WI38 (cell line): ENCODE results near the gene TENM4.

Source experiments
- H3K4me3 ChIP-seq: 2 replicates; pipeline ENCODE4 v1.5.1; 2011; ENCODE audit warnings: low read depth, mild to moderate bottlenecking, control low read depth, low read length
- TF ChIP-seq, protein P1 (sequence below): IDR thresholded peaks from 2 replicates; pipeline ENCODE4 v1.5.1; 2012; ENCODE audit warnings: low read depth, mild to moderate bottlenecking, control low read depth, low read length

The TENM4 gene

DNA sequence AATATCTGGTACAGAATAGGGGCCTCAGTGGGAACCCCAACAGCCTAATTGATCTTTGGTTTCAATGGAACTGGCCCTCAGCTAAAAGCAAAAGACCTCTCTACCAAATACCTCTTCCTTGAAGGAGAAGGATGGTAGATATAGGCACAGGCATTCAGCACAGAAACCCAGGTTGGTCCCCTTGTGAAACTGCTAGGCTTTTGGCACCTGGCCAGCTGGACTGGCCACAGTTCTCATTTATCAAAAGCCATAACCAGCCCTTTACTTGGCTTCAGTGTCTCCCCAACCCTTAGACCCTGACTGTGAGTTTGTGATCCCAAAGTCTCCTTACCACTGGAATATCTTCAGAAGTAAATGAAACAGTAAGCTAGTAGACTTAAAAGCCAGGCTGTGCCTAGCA, 152.9 kb downstream of the TENM4 start:
- TF ChIP-seq, protein P1, sequence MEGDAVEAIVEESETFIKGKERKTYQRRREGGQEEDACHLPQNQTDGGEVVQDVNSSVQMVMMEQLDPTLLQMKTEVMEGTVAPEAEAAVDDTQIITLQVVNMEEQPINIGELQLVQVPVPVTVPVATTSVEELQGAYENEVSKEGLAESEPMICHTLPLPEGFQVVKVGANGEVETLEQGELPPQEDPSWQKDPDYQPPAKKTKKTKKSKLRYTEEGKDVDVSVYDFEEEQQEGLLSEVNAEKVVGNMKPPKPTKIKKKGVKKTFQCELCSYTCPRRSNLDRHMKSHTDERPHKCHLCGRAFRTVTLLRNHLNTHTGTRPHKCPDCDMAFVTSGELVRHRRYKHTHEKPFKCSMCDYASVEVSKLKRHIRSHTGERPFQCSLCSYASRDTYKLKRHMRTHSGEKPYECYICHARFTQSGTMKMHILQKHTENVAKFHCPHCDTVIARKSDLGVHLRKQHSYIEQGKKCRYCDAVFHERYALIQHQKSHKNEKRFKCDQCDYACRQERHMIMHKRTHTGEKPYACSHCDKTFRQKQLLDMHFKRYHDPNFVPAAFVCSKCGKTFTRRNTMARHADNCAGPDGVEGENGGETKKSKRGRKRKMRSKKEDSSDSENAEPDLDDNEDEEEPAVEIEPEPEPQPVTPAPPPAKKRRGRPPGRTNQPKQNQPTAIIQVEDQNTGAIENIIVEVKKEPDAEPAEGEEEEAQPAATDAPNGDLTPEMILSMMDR: no peak
- H3K4me3 ChIP-seq: no peak overlapping the region

GRCh38 chr11:79285756-79286155, 155.1 kb downstream of the TENM4 start:
- no peak overlapping the region for H3K4me3 ChIP-seq
- TF ChIP-seq, protein P1: no peak

DNA sequence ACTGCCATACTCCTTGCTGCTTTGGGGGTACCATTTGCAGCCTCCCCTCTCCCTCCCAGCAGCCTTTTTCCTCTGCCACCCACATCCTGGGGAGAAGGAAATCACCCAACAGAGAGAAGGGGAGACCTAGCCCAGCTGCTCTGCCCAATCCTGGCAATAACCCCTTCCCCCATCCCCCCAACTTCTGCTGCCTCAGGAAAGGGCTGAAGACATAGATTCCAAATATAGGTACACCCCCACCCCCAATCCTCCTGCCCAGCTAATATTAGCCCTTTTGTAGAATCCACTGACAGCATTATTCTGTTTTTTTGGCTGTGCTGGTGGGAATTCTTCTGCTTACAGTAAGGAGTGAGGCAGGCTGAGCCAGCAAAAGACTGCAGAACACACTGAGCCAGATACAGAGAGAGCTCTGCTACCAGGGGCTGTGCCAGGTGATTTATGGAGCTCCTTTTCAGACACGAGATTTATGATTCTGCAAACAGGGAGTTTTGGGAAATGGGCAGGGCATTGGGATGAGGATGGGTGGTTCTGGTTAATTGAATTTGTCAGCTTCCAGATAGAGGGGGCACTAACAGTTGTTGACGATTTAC, 164.0 kb downstream of the TENM4 start:
- TF ChIP-seq, protein P1: no peak
- H3K4me3 ChIP-seq: no peak overlapping the region

GRCh38 chr11:79274636-79275331, 166.0 kb downstream of the TENM4 start:
- H3K4me3 ChIP-seq: no peak overlapping the region
- TF ChIP-seq, protein P1: no peak

DNA sequence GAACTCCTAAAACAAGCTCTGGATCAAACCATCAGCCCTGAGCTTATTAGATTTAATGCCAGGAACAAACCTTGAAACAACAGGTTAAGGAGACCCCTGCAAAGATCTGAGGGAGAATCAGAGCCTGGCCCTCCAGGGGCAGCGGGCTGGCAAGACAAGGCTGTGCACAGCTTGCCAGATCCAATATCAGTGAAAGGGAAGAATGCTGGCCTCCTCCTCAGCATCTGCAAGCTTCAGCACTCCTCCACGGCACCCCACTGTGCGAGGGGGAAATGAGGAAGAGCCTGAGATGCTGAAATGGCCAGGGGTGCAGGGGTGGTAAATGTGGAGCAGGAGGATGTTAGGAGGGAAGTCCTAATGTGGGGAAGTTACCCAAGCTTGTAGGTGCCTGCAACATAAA, 167.0 kb downstream of the TENM4 start:
- no peak overlapping the region for H3K4me3 ChIP-seq

DNA sequence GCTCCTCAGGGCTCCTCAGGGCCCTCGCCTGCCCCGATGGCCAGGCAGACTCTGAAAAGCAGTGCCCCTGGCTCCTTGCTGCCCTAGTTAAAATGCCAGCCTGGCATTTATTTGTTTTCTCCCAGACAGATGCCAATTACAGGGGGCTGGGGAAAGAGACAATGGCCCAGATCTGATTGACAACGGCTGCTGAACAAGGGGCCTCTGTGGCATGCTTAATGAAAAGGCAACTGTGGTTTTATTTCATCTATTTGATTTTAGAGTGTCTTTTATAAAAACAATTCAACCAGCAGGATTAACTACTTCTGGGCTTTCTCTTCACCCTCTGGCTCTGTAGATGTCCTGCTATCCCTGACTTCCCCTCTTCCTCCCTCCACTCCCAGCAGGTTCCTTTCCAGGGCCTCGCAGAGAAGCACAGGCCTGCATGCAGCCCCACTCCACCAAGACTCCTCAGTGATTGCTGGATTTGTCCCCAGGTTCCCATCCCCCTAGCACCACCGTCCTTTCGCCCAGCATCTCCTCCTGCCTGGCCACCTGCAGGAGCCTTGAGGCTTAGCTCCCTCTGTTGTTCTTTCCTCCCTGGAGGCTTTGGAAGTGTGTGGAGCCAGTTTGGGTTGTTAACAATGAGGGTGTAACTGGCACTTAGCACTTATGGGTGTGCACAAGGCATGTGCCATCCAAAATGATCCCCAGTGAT, 171.1 kb downstream of the TENM4 start:
- TF ChIP-seq, protein P1: no peak
- no peak overlapping the region for H3K4me3 ChIP-seq

More for the DNA sequence above, 167.0 kb downstream of the TENM4 start:
- TF ChIP-seq, protein P1: no peak

DNA sequence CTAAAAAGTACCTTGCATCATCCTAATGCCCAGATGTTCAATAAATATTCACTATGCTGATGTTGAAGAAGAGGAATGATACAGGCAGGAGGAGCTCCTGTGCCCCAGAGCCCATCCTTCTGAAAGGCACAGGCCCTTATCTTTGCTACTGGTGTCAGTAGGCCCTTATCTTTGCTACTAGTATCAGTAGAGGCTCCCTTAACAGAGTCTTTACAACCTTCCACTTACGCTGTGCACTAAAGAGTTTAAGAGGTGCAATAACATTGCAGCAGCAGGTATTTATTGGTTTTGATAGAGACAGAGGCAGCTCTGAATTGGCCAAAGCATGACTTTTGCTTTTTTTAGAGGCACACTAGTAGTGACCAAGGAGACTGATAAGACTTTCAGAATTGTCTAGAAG, 174.4 kb downstream of the TENM4 start:
- TF ChIP-seq, protein P1: no peak
- no peak overlapping the region for H3K4me3 ChIP-seq
